Chondrocyte (in vitro differentiated cells): ENCODE results near the gene TCERG1L. TPM values are rescaled to one million over a fixed set of nuclear protein-coding genes. Genes with fewer than 3 reads are reported as not detected.

Experiments
- DNase-seq: peaks from one replicate; pipeline ENCODE4 v3.0.0; 2021; ENCODE audit warnings: mixed read lengths, low spot score
- H3K27ac Mint-ChIP-seq: one replicate; pipeline ENCODE4 v1.8.0; 2021; ENCODE audit warnings: mild to moderate bottlenecking, moderate library complexity, mixed read lengths; ENCODE audit not compliant: unreplicated experiment
- H3K27me3 Mint-ChIP-seq: 2 replicates; pipeline ENCODE4 v1.8.0; 2021; ENCODE audit warnings: low read depth, mixed read lengths
- H3K36me3 Mint-ChIP-seq: 2 replicates; pipeline ENCODE4 v1.8.0; 2021; ENCODE audit warnings: low read depth, mixed read lengths
- H3K4me1 Mint-ChIP-seq: 2 replicates; pipeline ENCODE4 v1.8.0; 2021; ENCODE audit warnings: low read depth, mild to moderate bottlenecking, mixed read lengths
- H3K4me3 Mint-ChIP-seq: one replicate; pipeline ENCODE4 v1.8.0; 2021; ENCODE audit warnings: mild to moderate bottlenecking, moderate library complexity, mixed read lengths; ENCODE audit not compliant: unreplicated experiment
- H3K9me3 Mint-ChIP-seq: 2 replicates; pipeline ENCODE4 v1.8.0; 2021; ENCODE audit warnings: low read depth, mixed read lengths
- total RNA-seq: library from RNA; stranded (reverse); gene quantifications from 3 replicates; pipeline ENCODE4 v1.2.1, GENCODE V29; 2021
- TF ChIP-seq, protein P1 (sequence below): fragments of 200-600 bp; sonication (generic); IDR thresholded peaks from 2 replicates; pipeline ENCODE4 v1.5.0; 2021; ENCODE audit warnings: antibody characterized with exemption, mild to moderate bottlenecking, moderate library complexity

TCERG1L gene
- total RNA-seq, 1 donor from 2014 or later = not detected

DNA sequence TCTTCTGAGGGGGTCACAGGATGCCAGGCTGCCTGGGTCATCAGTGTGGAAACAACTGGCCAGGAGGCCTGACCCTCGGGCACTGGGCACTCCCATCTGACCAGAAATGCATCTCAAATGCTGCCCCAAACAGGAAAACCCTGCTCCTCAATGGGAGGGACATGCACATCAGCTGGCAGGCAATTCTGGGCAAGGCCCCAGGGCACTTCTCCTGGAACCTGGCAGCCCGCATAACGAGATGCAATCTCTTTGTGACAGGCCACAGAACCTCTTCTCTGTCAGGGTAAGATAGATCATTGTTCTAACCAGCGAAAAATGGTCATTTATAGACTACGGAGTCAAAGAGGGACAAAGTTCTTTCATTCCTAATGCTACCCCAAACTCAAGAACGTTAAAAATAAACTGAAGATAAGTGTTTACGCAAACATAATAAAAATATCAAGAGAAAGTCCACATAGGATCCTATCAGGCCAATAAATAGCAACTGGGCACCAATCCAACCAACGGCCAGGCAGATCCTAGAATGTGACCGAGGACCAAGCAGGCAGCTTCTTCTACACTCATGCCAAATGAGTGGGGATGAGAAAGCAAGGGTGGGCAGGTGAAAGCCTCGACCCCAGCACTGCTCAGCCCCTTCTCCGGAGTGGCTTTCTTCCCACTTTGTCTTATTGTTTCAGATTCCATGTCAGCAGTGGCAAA, 212.3 kb downstream of the TCERG1L start:
- H3K4me3 Mint-ChIP-seq = no peak overlapping the region
- DNase-seq = no peak
- TF ChIP-seq, protein P1, sequence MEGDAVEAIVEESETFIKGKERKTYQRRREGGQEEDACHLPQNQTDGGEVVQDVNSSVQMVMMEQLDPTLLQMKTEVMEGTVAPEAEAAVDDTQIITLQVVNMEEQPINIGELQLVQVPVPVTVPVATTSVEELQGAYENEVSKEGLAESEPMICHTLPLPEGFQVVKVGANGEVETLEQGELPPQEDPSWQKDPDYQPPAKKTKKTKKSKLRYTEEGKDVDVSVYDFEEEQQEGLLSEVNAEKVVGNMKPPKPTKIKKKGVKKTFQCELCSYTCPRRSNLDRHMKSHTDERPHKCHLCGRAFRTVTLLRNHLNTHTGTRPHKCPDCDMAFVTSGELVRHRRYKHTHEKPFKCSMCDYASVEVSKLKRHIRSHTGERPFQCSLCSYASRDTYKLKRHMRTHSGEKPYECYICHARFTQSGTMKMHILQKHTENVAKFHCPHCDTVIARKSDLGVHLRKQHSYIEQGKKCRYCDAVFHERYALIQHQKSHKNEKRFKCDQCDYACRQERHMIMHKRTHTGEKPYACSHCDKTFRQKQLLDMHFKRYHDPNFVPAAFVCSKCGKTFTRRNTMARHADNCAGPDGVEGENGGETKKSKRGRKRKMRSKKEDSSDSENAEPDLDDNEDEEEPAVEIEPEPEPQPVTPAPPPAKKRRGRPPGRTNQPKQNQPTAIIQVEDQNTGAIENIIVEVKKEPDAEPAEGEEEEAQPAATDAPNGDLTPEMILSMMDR = no peak
- no peak overlapping the region for H3K27ac Mint-ChIP-seq
- no peaks in the 10 kb centered on the region for H3K4me1 Mint-ChIP-seq
- peaks cover 23% of the 10 kb centered on the region for H3K9me3 Mint-ChIP-seq
- no peaks in the 10 kb centered on the region for H3K27me3 Mint-ChIP-seq
- no peaks in the 10 kb centered on the region for H3K36me3 Mint-ChIP-seq

DNA sequence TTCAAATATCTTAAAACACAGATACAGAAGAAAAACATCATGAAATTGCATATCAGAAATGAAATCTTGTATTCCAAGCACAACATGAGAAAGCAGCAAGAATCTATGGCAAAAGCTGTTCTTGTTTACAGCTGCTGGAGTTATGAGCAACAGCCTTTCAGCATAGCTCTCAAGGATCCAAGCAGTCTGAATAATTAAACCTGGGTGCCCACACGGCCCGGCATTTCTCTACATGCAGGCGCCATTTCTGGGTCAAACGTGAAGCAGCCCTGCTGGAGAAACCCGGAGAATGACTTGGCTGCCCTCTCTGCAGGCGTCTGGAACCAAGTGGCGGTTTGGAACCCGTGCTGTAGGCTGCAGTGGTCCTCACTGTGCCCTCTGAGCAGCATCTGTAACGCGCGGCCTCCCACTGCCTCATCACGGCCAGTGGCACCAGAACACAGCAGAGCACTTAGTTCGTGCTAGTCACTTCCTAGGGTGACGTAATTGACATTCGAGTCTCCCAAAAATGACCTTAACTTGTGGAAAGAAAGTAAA, 213.0 kb downstream of the TCERG1L start:
- Mint-ChIP-seq H3K4me1 (no peaks in the 10 kb centered on the region), H3K36me3 (no peaks in the 10 kb centered on the region), H3K4me3 (no peak overlapping the region), H3K27ac (no peak overlapping the region), H3K27me3 (no peaks in the 10 kb centered on the region), H3K9me3 (peaks cover 23% of the 10 kb centered on the region)
- DNase-seq = peak; percentile 40
- TF ChIP-seq, protein P1 = no peak

DNA sequence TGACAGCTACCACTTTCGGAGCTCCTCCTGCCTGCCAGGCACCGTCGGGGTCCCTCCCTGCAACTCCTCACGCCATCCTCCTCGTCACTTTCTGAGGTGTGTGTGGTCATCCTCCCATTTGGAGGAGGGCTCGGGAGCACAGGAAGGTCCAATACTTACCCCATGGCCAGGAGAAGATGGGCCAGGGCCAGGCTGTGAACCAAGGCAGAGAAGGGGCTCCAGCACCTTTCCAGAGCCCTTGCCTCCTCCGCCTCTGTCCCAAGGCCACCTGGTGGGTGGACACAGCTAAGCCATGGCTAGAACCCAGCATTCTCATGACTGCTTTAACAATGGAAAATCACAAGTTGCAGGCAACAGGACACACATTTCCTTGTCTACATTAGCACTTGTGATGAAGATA, 215.5 kb downstream of the TCERG1L start:
- Mint-ChIP-seq H3K4me1 (no peaks in the 10 kb centered on the region), H3K9me3 (peaks cover 21% of the 10 kb centered on the region), H3K4me3 (no peak overlapping the region), H3K36me3 (no peaks in the 10 kb centered on the region), H3K27me3 (no peaks in the 10 kb centered on the region), H3K27ac (no peak overlapping the region)
- DNase-seq = no peak
- TF ChIP-seq, protein P1 = no peak

DNA sequence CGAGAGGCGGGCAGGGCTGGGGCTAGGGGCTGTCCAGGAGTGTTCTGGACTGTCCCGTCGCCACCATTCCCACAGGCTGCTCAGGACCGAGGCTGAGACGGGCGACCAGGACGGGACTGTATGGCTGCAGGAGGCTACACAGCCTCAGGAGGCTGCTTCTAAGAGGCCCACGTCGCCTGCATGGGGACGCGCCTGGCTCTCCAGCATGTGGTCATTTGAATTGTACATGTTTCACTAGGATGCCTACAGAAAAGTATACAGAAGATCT, 216.3 kb downstream of the TCERG1L start:
- TF ChIP-seq, protein P1 = no peak
- H3K27me3 Mint-ChIP-seq = no peaks in the 10 kb centered on the region
- peaks cover 22% of the 10 kb centered on the region for H3K9me3 Mint-ChIP-seq
- no peak for DNase-seq
- H3K27ac Mint-ChIP-seq = no peak overlapping the region
- no peaks in the 10 kb centered on the region for H3K36me3 Mint-ChIP-seq
- no peaks in the 10 kb centered on the region for H3K4me1 Mint-ChIP-seq
- H3K4me3 Mint-ChIP-seq = no peak overlapping the region

DNA sequence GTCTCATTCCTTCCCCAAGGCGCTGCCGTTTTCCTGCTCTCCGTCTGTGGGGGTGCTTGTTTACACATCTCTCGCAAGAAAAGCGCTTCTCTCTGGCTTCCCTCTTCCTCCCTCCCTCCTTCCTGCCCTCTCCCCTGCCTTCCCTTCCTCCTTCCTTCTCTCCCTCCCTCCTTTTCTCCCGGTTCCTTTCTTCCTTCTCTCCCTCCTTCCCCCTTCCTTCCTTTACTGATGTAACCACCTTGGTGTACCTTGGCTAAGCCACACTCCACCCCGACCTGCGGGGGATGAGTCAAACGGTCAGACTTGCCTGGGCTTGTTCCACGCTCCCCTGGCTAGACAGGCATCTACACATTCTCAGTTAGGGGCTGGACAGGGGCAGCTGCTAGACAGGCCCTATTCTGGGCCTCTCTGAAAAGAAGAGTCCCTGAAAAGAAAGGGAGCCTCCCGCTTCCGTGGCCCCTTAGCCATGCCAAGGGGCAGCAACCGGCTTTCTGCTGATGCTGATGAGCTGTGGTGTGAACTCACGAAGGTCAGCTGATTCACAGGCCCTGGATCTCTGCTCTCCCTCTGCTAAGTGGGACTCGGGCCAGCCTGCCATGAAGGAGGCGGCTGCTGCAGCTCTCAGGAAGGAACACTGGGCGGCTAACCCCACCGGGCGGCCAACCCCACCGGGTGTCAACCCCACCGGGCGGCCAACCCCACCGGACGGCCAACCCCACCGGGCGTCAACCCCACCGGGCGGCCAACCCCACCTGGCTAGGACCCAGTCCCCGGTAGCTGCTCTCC, 216.8 kb downstream of the TCERG1L start:
- no peaks in the 10 kb centered on the region for H3K36me3 Mint-ChIP-seq
- TF ChIP-seq, protein P1 = no peak
- peak; percentile 90 for DNase-seq
- H3K27me3 Mint-ChIP-seq = no peaks in the 10 kb centered on the region
- H3K27ac Mint-ChIP-seq = peak overlapping the region; percentile 49
- no peak overlapping the region for H3K4me3 Mint-ChIP-seq
- H3K4me1 Mint-ChIP-seq = no peaks in the 10 kb centered on the region
- H3K9me3 Mint-ChIP-seq = peaks cover 23% of the 10 kb centered on the region
